Measurements from ENCODE around the gene REXO1.

The REXO1 gene

GRCh38 chr19:1867349-1867724 is 19.1 kb upstream of the REXO1 start:
- no peak for DNase-seq
- TF ChIP-seq POLR2A (IDR thresholded peaks at IDR 0.05; ENCODE audit: low read length) (no peak), GATA1 (IDR thresholded peaks at IDR 0.05; ENCODE audit: low read depth, low read length) (no peak)

GRCh38 chr19:1866693-1867348 is 18.5 kb upstream of the REXO1 start:
- DNase-seq = no peak
- TF ChIP-seq GATA1 (IDR thresholded peaks at IDR 0.05; ENCODE audit: low read depth, low read length) = no peak
- TF ChIP-seq POLR2A (IDR thresholded peaks at IDR 0.05; ENCODE audit: low read length) = no peak

DNA sequence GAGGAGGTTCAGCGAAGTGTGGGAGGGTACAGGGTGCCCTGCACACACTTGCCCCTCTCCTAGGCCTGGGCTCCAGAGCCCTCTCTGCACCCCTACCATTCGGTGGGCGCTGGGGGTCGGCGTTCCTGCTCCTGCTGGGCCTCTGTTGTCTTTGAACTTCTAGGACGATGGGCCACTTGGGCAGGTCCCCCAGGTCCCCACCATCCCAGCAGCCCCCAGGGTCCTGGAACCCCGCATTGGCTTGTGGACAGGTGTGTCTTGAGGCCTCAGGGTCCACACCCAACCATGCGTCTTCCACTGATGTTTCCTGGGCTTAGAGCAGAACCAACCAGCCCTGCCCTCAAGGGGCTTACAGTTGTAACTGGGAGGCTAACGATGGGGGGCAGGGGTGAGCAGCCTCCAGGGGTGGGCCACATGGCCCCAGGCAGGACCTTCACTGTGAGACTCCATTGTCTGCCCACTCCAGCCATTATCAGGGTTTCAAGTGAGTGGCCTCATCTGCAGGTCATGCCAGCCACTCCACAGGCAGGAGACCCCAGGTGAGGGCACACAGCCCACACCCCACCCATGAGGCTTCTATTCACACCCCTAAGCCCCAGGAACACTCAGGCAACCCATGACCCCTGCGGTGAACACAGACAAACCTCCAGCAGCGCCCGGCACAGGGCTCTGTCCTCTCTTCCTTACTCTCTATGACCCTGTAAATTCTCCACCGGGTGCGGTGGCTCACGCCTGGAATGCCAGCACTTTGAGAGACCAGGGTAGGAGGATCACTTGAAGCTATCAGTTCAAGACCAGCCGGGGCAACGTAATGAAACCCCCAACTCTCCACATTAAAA is 17.1 kb upstream of the REXO1 start:
- TF ChIP-seq GATA1 (IDR thresholded peaks at IDR 0.05; ENCODE audit: low read depth, low read length) (no peak), POLR2A (IDR thresholded peaks at IDR 0.05; ENCODE audit: low read length) (no peak)
- DNase-seq = no peak

- no peak for TF ChIP-seq GATA1 (IDR thresholded peaks at IDR 0.05; ENCODE audit: low read depth, low read length)
- TF ChIP-seq POLR2A (IDR thresholded peaks at IDR 0.05; ENCODE audit: low read length) = peak; percentile 39
Measured at GRCh38 chr19:1864480-1865171, 16.3 kb upstream of the REXO1 start.

DNA sequence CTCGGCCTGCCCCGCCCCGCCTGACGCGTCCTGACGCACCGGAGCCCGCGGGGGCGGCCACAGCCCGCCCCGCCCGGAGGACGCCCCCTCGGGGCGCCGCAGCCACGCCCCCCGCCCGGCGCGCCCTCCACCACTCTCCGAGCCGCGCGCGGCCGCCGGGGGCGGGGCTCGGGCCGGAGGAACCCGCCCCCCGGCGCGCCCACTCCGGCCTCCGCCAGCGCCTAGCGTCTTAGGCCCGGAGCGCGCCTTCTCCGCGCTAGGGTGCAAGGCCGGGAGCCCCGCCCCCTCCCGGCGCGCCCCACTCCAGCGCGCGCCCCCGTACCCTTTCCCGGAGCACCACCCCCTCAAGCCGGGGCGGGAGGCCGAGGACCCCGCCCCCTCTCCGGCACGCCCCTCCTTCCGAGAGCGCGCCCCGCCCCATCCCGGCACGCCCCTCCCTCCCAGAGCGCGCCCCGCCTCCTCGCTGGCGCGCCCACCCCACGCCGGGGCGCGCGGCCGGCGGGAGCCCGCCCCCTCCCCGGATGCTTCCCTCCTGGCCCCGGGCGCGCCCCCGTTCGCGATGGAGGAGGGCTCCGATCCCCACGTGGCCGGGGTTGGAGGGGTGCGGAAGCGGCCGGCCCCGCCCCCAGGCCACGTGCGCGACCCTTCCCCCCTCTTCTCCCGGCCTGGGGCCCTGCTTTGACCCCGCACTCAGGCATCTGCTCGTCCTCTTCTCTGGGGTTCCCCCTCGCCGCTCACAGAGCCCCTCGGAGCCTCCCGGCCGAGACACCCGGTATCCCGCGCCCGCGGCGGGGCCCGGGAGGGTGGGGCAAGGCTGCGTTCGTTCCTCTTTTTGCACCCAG is 15.6 kb upstream of the REXO1 start:
- TF ChIP-seq POLR2A (IDR thresholded peaks at IDR 0.05; ENCODE audit: low read length) = no peak
- no peak for TF ChIP-seq GATA1 (IDR thresholded peaks at IDR 0.05; ENCODE audit: low read depth, low read length)
- peak; percentile 96 for DNase-seq

More at GRCh38 chr19:1864480-1865171, 16.3 kb upstream of the REXO1 start:
- DNase-seq = peak; percentile 82 to 83

- TF ChIP-seq POLR2A (IDR thresholded peaks at IDR 0.05; ENCODE audit: low read length) (no peak), GATA1 (IDR thresholded peaks at IDR 0.05; ENCODE audit: low read depth, low read length) (no peak)
- no peak for DNase-seq
Measured at GRCh38 chr19:1863328-1863637, 15.0 kb upstream of the REXO1 start, which contains the start of gene KLF16. Gene KLF16, minus strand, starts transcription at chr19:1863579. Its CDS starts 82 bp downstream, at chr19:1863497.

DNA sequence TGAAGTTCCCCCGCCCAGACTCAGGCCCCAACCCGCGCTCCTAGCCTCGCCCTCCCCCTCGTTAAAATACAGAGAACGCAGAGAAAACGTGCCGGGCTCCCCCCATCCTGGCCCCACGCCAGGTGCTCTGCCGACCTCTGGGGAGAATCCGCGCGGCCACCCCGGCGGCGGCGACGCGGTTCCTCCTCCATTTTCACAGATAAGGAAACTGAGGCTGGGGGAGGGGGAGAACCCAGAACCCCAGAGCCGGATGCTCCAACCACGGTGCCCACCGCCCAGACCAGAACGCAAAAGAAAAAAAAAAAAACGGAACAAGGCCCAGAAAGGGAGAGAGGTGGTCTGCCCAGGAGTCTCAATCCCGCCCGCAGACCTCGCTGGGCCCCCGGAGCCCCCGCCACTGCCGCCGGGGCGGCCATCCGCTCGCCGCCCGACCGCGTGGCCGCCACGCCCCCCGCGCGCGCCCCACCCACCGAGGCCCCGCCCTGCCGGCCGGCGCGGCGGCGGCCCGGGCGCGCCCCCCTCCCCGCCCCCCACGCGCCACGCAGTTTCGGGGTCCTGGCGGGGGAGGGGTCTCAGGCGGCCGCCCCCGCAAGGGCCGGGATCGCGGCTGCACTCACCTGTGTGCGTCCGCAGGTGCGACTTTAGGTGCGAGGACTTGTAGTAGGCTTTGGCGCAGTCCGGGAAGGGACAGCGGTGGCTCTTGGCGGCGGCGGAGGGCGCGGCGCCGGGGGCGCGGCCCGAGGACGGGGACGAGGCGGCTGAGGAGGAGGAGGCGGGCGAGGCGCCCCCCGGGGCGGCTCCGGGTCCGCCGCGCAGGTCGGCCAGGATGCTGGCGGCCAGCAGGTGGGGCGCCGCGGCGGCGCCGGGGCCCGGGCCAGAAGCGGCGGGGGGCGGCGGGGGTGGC is 14.4 kb upstream of the REXO1 start:
- peak; percentile 80 to 84 for DNase-seq
- TF ChIP-seq GATA1 (IDR thresholded peaks at IDR 0.05; ENCODE audit: low read depth, low read length) (no peak), POLR2A (IDR thresholded peaks at IDR 0.05; ENCODE audit: low read length) (peak; percentile 24)

- TF ChIP-seq POLR2A (IDR thresholded peaks at IDR 0.05; ENCODE audit: low read length) (no peak), GATA1 (IDR thresholded peaks at IDR 0.05; ENCODE audit: low read depth, low read length) (no peak)
- no peak for DNase-seq
Measured at GRCh38 chr19:1862068-1862423, 13.8 kb upstream of the REXO1 start.

DNA sequence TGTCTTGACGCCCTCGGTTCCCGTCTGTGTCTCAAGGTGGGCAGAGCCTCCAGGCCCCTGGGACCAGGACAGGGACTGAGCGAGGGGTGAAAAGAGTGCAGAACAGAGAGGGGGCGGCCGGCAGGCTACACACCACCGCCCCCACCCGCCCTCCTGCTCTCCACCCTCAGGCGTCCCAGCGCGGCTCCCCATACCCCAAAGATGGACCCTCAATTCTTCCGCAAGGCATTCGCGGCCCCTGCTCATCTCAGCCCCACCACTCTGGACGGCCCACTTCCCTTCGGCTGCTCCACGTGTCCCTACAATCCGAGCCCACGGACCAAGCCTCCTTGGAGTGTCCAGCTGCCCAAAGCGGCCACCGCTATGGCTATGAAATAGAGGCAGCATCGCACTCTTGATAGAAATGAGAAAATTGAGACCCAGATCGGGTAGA is 13.3 kb upstream of the REXO1 start:
- DNase-seq = no peak
- TF ChIP-seq GATA1 (IDR thresholded peaks at IDR 0.05; ENCODE audit: low read depth, low read length) (no peak), POLR2A (IDR thresholded peaks at IDR 0.05; ENCODE audit: low read length) (no peak)

- no peak for DNase-seq
- TF ChIP-seq POLR2A (IDR thresholded peaks at IDR 0.05; ENCODE audit: low read length) (no peak), GATA1 (IDR thresholded peaks at IDR 0.05; ENCODE audit: low read depth, low read length) (no peak)
Measured at GRCh38 chr19:1860821-1861598, 12.7 kb upstream of the REXO1 start.

GRCh38 chr19:1860042-1860775 is 11.9 kb upstream of the REXO1 start:
- DNase-seq = peak; percentile 89 to 91
- TF ChIP-seq POLR2A (IDR thresholded peaks at IDR 0.05; ENCODE audit: low read length) (peak; percentile 33), GATA1 (IDR thresholded peaks at IDR 0.05; ENCODE audit: low read depth, low read length) (no peak)

Data from erythroblast (primary cell).